GM20000 (cell line): ENCODE results near the gene APOL1.

Experiments used
- DNase-seq: peaks from one replicate; pipeline ENCODE4 v3.0.0; 2012; ENCODE audit warnings: low spot score
- TF ChIP-seq, protein P1 (sequence below): IDR thresholded peaks from 2 replicates; pipeline ENCODE4 v1.5.1; 2012; ENCODE audit warnings: mild to moderate bottlenecking, control low read depth; ENCODE audit errors: extremely low read depth, missing control alignments

Gene APOL1

GRCh38 chr22:36315325-36315724, 62.4 kb downstream of the APOL1 start:
- TF ChIP-seq, protein P1, sequence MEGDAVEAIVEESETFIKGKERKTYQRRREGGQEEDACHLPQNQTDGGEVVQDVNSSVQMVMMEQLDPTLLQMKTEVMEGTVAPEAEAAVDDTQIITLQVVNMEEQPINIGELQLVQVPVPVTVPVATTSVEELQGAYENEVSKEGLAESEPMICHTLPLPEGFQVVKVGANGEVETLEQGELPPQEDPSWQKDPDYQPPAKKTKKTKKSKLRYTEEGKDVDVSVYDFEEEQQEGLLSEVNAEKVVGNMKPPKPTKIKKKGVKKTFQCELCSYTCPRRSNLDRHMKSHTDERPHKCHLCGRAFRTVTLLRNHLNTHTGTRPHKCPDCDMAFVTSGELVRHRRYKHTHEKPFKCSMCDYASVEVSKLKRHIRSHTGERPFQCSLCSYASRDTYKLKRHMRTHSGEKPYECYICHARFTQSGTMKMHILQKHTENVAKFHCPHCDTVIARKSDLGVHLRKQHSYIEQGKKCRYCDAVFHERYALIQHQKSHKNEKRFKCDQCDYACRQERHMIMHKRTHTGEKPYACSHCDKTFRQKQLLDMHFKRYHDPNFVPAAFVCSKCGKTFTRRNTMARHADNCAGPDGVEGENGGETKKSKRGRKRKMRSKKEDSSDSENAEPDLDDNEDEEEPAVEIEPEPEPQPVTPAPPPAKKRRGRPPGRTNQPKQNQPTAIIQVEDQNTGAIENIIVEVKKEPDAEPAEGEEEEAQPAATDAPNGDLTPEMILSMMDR, result no peak
- no peak for DNase-seq

GRCh38 chr22:36316419-36316818, 63.5 kb downstream of the APOL1 start:
- TF ChIP-seq, protein P1, result no peak
- no peak for DNase-seq
